ENCODE measurements around the gene HARS1. TPM values are rescaled to one million over a fixed set of nuclear protein-coding genes. Genes with fewer than 3 reads are reported as not detected.

The HARS1 gene
- total and polyA plus RNA-seq, 2 of the 13 experiments (the other 11 are each of a cell fraction or from before 2014, with no cell fraction given): 36.9 to 66.2 TPM

DNA sequence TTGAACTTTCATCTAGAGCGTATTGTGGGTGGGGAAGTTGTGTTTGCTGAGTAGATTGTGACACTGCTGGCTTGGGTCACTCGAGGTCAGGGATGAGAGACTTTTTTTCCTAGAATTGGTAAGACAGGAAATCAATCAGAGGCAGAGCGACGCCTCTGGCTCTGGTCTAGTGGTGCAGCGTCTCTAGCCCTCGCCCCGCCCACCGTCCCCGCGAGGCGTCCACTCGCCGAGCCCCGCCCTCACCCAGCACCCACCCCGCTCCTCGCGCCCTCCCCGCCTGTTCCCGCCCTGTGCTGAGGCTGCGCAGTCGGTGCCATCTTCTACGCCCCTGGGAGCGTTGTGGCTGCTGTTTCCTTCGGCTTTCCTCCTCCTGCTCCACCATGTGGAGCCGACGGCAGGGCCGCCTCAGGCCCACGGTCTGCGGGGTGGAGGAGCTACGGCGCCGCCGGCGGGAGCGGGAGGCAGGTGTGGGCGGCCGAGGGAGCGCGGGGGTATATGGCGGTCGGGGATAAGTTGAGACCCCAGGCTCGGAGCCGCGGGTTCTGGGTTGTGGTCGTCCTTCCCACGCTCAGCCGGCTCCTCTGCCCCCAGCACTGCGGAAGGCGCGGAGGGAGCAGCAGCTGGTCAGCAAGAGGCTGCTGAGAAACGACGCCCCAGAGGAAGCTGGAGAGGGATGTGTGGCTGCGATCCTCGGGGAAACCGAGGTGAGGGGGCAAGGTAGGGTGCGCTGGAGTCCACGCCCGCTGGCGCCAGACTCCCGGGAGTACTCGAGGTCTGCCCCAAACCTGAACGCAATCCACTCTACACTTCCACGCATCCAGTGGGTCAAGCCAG lies 51.8 kb downstream of the HARS1 start, which contains the start of gene TMCO6 (continued):
- TF ChIP-seq, protein P1, sequence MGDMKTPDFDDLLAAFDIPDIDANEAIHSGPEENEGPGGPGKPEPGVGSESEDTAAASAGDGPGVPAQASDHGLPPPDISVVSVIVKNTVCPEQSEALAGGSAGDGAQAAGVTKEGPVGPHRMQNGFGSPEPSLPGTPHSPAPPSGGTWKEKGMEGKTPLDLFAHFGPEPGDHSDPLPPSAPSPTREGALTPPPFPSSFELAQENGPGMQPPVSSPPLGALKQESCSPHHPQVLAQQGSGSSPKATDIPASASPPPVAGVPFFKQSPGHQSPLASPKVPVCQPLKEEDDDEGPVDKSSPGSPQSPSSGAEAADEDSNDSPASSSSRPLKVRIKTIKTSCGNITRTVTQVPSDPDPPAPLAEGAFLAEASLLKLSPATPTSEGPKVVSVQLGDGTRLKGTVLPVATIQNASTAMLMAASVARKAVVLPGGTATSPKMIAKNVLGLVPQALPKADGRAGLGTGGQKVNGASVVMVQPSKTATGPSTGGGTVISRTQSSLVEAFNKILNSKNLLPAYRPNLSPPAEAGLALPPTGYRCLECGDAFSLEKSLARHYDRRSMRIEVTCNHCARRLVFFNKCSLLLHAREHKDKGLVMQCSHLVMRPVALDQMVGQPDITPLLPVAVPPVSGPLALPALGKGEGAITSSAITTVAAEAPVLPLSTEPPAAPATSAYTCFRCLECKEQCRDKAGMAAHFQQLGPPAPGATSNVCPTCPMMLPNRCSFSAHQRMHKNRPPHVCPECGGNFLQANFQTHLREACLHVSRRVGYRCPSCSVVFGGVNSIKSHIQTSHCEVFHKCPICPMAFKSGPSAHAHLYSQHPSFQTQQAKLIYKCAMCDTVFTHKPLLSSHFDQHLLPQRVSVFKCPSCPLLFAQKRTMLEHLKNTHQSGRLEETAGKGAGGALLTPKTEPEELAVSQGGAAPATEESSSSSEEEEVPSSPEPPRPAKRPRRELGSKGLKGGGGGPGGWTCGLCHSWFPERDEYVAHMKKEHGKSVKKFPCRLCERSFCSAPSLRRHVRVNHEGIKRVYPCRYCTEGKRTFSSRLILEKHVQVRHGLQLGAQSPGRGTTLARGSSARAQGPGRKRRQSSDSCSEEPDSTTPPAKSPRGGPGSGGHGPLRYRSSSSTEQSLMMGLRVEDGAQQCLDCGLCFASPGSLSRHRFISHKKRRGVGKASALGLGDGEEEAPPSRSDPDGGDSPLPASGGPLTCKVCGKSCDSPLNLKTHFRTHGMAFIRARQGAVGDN (CRISPR knock-in tag; IDR thresholded peaks at IDR 0.05): peak; percentile 97
- TF ChIP-seq CBX5 (CRISPR knock-in tag; IDR thresholded peaks at IDR 0.05; ENCODE audit: borderline replicate concordance) (peak; percentile 38; the same call in 1 of the 2 replicates), ADNP (CRISPR knock-in tag; IDR thresholded peaks at IDR 0.05) (no peak), ATRX (CRISPR knock-in tag; IDR thresholded peaks at IDR 0.05; ENCODE audit: borderline replicate concordance) (no peak), TAF15 (IDR thresholded peaks at IDR 0.05; ENCODE audit: low read depth, low read length, poor library complexity, severe bottlenecking) (peak; percentile 97), ZBTB20 (CRISPR knock-in tag; IDR thresholded peaks at IDR 0.05; ENCODE audit: borderline replicate concordance, low read depth) (peak; percentile 32; the same call in 1 of the 2 replicates), JUND (CRISPR knock-in tag; IDR thresholded peaks at IDR 0.05) (no peak), GABPA (IDR thresholded peaks at IDR 0.05; ENCODE audit: low read depth, low read length) (no peak), GABPA (CRISPR knock-in tag; IDR thresholded peaks at IDR 0.05; ENCODE audit: low read depth) (peak; percentile 68; the same call in 1 of the 2 replicates), REPIN1 (CRISPR knock-in tag; IDR thresholded peaks at IDR 0.05; ENCODE audit: borderline replicate concordance, low read depth) (peak; percentile 81), HNRNPLL (IDR thresholded peaks at IDR 0.05; ENCODE audit: low read depth, low read length, poor library complexity, severe bottlenecking) (peak; percentile 87), ZNF780A (CRISPR knock-in tag; IDR thresholded peaks at IDR 0.05) (no peak), ATF1 (CRISPR knock-in tag; IDR thresholded peaks at IDR 0.05) (0 out of 2 replicates have a peak, but pooled peaks have one; percentile 19), CHCHD3 (CRISPR knock-in tag; IDR thresholded peaks at IDR 0.05) (no peak), PITX1 (CRISPR knock-in tag; IDR thresholded peaks at IDR 0.05) (peak; percentile 59)
- TF ChIP-seq, protein P2, sequence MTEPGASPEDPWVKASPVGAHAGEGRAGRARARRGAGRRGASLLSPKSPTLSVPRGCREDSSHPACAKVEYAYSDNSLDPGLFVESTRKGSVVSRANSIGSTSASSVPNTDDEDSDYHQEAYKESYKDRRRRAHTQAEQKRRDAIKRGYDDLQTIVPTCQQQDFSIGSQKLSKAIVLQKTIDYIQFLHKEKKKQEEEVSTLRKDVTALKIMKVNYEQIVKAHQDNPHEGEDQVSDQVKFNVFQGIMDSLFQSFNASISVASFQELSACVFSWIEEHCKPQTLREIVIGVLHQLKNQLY (CRISPR knock-in tag; IDR thresholded peaks at IDR 0.05): peak; percentile 42; the same call in 1 of the 2 replicates
- TF ChIP-seq, protein P3, sequence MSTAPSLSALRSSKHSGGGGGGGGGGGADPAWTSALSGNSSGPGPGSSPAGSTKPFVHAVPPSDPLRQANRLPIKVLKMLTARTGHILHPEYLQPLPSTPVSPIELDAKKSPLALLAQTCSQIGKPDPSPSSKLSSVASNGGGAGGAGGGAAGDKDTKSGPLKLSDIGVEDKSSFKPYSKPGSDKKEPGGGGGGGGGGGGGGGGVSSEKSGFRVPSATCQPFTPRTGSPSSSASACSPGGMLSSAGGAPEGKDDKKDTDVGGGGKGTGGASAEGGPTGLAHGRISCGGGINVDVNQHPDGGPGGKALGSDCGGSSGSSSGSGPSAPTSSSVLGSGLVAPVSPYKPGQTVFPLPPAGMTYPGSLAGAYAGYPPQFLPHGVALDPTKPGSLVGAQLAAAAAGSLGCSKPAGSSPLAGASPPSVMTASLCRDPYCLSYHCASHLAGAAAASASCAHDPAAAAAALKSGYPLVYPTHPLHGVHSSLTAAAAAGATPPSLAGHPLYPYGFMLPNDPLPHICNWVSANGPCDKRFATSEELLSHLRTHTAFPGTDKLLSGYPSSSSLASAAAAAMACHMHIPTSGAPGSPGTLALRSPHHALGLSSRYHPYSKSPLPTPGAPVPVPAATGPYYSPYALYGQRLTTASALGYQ (CRISPR knock-in tag; IDR thresholded peaks at IDR 0.05): peak; percentile 34; the same call in 1 of the 2 replicates
- TF ChIP-seq, protein P4, sequence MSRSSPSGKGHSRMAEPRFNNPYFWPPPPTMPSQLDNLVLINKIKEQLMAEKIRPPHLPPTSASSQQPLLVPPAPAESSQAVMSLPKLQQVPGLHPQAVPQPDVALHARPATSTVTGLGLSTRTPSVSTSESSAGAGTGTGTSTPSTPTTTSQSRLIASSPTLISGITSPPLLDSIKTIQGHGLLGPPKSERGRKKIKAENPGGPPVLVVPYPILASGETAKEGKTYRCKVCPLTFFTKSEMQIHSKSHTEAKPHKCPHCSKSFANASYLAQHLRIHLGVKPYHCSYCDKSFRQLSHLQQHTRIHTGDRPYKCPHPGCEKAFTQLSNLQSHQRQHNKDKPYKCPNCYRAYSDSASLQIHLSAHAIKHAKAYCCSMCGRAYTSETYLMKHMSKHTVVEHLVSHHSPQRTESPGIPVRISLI (CRISPR knock-in tag; IDR thresholded peaks at IDR 0.05; ENCODE audit: borderline replicate concordance): peak; percentile 98
- TF ChIP-seq, protein P5, sequence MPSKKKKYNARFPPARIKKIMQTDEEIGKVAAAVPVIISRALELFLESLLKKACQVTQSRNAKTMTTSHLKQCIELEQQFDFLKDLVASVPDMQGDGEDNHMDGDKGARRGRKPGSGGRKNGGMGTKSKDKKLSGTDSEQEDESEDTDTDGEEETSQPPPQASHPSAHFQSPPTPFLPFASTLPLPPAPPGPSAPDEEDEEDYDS (CRISPR knock-in tag; IDR thresholded peaks at IDR 0.05): peak; percentile 82
